Epithelial cell of esophagus (primary cell): ENCODE measurements around the gene TMPRSS6.

Source experiments
- DNase-seq: peaks from one replicate; pipeline ENCODE4 v3.0.0; 2010; ENCODE audit warnings: low read depth
- H3K4me3 ChIP-seq: 2 replicates; pipeline ENCODE4 v1.5.1; 2011; ENCODE audit warnings: mild to moderate bottlenecking, low read length, control low read depth
- CTCF ChIP-seq: IDR thresholded peaks from 2 replicates; pipeline ENCODE4 v1.5.1; 2011; ENCODE audit warnings: low read depth, mild to moderate bottlenecking, low read length, control low read depth, inconsistent platforms; ENCODE audit not compliant: insufficient read depth; ENCODE audit errors: missing control alignments

TMPRSS6 gene

GRCh38 chr22:37069719-37070118 is 39.8 kb downstream of the TMPRSS6 start:
- no peak for DNase-seq
- TF ChIP-seq CTCF: no peak
- no peak overlapping the region for H3K4me3 ChIP-seq

GRCh38 chr22:37069319-37069718 is 40.2 kb downstream of the TMPRSS6 start:
- no peak overlapping the region for H3K4me3 ChIP-seq
- no peak for TF ChIP-seq CTCF
- DNase-seq: peak; percentile 17

DNA sequence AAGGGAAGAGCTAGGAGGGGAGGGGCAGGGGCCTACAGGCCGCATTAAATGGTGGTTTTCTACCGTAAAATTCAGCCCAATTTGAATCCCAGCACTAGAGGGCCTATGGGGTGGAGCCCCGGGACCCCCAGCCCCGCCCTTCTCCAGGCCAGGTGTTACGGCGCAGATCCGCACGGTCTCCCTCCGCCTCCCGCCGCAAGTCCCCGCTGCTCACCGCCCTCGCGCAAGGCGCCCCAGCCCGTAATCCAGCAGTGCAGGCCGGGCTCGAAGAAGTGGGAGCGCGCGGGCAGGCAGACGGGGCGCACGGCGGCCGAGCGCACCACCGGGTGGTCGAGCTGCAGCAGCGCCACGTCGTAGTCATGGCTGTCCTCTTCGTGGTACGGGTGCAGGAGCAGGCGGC is 40.7 kb downstream of the TMPRSS6 start:
- H3K4me3 ChIP-seq: no peak overlapping the region
- no peak for DNase-seq
- no peak for TF ChIP-seq CTCF

DNA sequence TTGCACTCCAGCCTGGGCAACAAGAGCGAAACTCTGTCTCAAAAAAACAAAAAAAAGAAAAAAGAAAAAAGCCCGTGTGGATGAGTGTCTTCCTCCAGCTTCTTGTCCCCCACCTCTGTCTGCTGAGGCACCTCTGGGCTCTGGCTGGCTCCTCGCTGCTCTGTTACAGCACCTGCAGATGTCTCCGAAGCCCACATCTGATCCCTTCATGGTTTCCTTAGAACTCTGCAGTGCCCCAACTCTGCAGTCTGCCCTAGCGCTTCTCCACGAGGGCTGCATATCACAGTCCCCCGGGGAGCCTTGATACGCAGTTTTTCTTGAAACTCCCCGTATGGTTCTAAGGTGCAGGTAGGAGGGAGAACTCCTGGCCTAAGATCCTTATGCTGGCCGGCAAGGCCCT is 42.1 kb downstream of the TMPRSS6 start:
- DNase-seq: no peak
- TF ChIP-seq CTCF: no peak
- no peak overlapping the region for H3K4me3 ChIP-seq

DNA sequence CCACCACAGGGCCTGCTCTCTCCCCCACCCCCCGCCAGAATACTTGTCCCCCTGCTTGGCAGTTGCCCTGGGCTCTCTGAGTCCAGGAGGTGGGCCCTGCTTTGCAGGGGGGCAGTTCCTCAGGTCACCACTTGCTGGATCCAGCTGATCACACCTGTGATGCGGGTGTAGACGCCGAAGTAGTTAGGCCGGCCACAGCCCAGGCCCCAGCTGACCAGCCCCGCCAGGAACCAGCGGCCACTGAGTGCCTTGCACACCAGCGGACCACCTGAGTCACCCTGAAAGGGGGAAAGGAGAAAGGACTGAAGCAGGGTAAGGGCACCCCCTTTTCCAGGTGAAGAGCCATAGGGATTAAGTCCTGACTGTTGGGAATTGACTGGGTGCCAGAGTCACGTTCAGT is 43.6 kb downstream of the TMPRSS6 start:
- DNase-seq: no peak
- no peak overlapping the region for H3K4me3 ChIP-seq
- TF ChIP-seq CTCF: no peak

DNA sequence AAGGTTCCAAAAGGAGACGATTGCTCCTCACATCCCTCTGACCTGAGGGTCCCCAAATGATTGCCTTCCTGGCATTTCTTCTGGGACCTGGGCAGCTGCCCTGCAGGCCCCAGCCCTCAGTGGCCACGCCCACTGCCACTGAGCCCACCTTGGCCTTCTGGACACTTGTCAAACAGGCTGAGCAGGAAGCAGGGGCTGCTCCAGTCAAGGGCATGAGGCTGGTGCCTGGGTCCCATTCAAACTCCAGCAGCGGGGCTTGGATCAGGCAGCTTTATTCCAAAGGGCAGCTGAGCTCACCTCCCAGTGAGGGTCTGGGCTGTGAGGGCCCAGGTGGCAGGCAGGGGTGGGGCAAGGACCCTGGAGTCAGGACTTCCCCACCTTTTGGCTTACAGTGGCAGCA is 44.3 kb downstream of the TMPRSS6 start:
- DNase-seq: no peak
- no peak for TF ChIP-seq CTCF
- no peak overlapping the region for H3K4me3 ChIP-seq

GRCh38 chr22:37064553-37064952 is 45.0 kb downstream of the TMPRSS6 start:
- no peak for TF ChIP-seq CTCF
- DNase-seq: no peak
- H3K4me3 ChIP-seq: no peak overlapping the region
